OCI-LY3 (cell line): ENCODE data around the gene IL6.

Experiments
- CTCF ChIP-seq: fragments of 200-600, 300-600 bp; sonication (generic); IDR thresholded peaks from 2 replicates; pipeline ENCODE4 v1.5.1; 2014; ENCODE audit warnings: antibody characterized with exemption, low read length, low read depth
- EZH2phosphoT487 ChIP-seq: fragments of 200-600 bp; shearing (Covaris generic); IDR thresholded peaks from 2 replicates; pipeline ENCODE4 v1.6.1; 2018; ENCODE audit warnings: antibody characterized with exemption, mixed run types, low read depth

- TF ChIP-seq CTCF (no peak), EZH2phosphoT487 (no peak)
These were observed 24.5 kb upstream of the IL6 start for GRCh38 chr7:22702516-22702915.
